ENCODE measurements around the gene PIK3R2.

- TF ChIP-seq CTCF (conservative IDR thresholded peaks at IDR 0.05 in 1 of 2, IDR thresholded peaks at IDR 0.05 in 1 of 2; ENCODE audit: extremely low read depth in 1 of 2, insufficient read depth in 1 of 2, low read depth in 1 of 2, low read length in 2 of 2) (no peak), EZH2 (IDR thresholded peaks at IDR 0.05; ENCODE audit: borderline replicate concordance, low read length) (no peak)
These were observed 6.8 kb downstream of the PIK3R2 start for GRCh38 chr19:18159810-18160209.

Data from mammary epithelial cell (primary cell).